Activated naive CD8-positive, alpha-beta T cell treated with anti-CD3 and anti-CD28 coated beads, Interleukin-2, amount 10 ng/mL, durations not matched to agents 7 days and 5 days (primary cell): ENCODE data around the gene PKIG. TPM values are rescaled to one million over a fixed set of nuclear protein-coding genes. Genes with fewer than 3 reads are reported as not detected.

Experiments
- ATAC-seq: fragments of 150-1000 bp; cut with Tn5 transposase; one replicate; pipeline ENCODE4 v1.10.0; 2021; ENCODE audit warnings: low read depth, moderate library complexity
- POLR2A ChIA-PET: fragments of 350-600 bp; sonication (Branson Sonifier 250); formaldehyde crosslinking; loops from one replicate; lab custom pipeline; 2021; ENCODE audit warnings: antibody characterized with exemption; lab: Charles Lee
- DNase-seq: peaks from one replicate; pipeline ENCODE4 v3.0.0; 2021
- H3K27ac Mint-ChIP-seq: one replicate; pipeline ENCODE4 v1.8.0; 2022; ENCODE audit warnings: mild to moderate bottlenecking, mixed read lengths
- H3K27me3 Mint-ChIP-seq: one replicate; pipeline ENCODE4 v1.8.0; 2022; ENCODE audit warnings: mild to moderate bottlenecking, moderate library complexity, mixed read lengths
- H3K36me3 Mint-ChIP-seq: one replicate; pipeline ENCODE4 v1.8.0; 2021; ENCODE audit warnings: mild to moderate bottlenecking, mixed read lengths
- H3K4me1 Mint-ChIP-seq: one replicate; pipeline ENCODE4 v1.8.0; 2021; ENCODE audit warnings: mixed read lengths
- H3K4me3 Mint-ChIP-seq: one replicate; pipeline ENCODE4 v1.8.0; 2022; ENCODE audit warnings: mild to moderate bottlenecking, moderate library complexity, mixed read lengths
- H3K9me3 Mint-ChIP-seq: one replicate; pipeline ENCODE4 v1.8.0; 2021; ENCODE audit warnings: mixed read lengths
- total RNA-seq, 2 experiments: library from RNA; stranded (reverse); gene quantifications; one replicate each; pipeline ENCODE4 v1.2.3, GENCODE V29; 2021

PKIG gene
- total RNA-seq, 2 experiments from 2014 or later, result 2.5 to 3.1 TPM

DNA sequence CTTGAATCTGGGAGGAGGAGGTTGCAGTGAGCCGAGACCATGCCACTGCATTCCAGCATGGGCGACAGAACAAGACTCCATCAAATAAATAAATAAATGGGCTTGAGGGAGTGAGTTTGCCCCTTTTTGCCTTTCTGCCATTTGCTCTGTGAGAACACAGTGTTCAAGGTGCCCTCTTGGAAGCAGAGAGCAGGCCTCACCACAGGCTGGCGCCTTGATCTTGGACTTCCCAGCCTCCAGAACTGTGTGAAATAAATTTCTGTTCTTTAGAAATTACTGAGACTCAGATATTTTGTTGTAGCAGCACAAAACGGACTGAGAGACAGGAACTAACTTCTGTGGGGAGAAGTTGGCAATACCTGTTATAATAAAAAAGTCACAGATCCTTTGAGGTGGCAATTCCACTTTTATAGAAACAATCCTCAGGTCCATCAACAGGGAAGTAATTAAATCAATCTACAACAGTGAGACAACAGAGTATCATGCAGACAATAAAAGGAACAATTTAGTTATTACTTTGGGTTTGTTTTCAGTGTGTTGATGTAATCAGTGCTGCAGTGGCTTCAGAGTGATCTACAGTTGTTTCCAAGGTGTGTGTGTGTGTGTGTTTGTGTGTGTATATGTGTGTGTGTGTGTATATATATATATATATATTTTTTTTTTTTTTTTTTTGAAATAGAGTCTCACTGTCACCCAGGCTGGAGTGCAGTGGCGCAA lies 24.5 kb downstream of the PKIG start:
- Mint-ChIP-seq H3K4me3 (no peak overlapping the region), H3K27ac (no peak overlapping the region), H3K27me3 (no peaks in the 10 kb centered on the region), H3K9me3 (no peaks in the 10 kb centered on the region), H3K4me1 (peaks cover 14% of the 10 kb centered on the region), H3K36me3 (no peaks in the 10 kb centered on the region)
- no peak for DNase-seq
- POLR2A ChIA-PET, result no interaction called here
- ATAC-seq, result no peak

DNA sequence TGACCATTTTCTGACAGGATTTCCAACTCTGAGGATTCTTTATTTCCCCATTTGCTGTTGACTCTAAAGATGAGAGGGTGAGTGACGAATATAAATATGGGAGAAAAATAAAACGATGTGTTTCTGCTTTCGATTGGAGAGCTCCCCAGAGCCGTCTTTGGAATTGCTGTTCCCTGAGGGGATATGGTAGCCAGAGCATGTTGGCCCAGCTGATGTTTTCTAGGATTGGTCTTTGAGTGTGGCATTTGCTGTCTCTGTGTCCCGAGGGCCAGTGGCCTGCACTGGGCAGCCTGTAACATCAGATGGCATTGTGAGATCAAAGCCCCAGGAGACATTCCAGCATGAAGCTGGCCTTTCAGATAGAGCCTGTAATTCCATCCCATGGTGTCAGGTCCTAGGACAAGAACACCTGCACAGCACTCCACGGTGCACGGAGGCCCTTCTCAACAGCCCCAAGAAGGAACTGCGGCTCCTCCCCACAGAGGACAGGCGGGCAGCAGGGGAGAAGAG lies 26.7 kb downstream of the PKIG start:
- no peak for ATAC-seq

DNA sequence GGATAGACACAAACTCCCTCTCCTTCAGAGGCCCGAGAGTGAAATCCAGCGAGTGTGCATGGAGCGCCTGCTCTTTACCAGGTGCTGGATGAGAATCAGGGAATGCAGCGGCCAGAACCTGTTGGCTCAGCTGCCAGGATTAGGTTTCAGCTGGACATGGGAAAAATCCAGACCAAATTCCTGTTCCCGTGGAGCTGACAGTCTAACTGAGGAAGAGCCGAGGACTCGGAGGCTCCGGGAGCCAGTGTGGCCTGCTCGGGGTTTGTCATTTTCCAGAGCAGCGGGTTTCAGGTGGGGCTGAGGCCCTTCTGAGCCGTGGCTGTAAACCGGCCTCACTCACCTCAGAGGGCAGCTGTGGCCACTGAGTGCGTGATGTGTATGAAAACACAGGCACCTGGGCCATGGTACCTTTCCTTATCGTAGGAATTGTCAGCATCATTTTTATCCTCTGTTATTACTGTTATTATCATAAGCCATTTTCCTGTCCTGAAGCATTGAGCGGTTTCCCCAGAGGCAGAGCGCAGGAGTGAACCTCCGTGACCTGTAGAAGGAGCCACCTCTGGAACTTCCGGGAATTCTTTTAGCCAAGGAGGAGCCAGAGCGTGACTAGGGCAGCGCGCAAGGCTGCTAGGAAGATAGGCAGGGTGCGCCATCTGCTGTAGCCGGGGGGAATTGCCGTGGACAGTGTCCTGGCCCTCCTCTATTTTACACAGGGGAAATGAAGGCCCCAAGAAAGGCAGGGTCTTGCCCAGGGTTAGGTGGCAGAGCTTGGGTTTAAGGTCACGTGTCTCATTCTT lies 27.3 kb downstream of the PKIG start:
- Mint-ChIP-seq H3K36me3 (peaks cover 9% of the 10 kb centered on the region), H3K4me1 (peaks cover 12% of the 10 kb centered on the region), H3K27me3 (no peaks in the 10 kb centered on the region), H3K4me3 (peak overlapping the region; percentile 77), H3K9me3 (no peaks in the 10 kb centered on the region), H3K27ac (peak overlapping the region; percentile 87)
- POLR2A ChIA-PET, result interaction anchor here (1.0 to 1.4 kb wide), 4 partner anchors 11 to 134 kb away, joined by 3 to 5 read pairs (median 4); partner anchors contain the start of gene TTPAL
- peak; percentile 87 for DNase-seq
- peak; percentile 92 for ATAC-seq

More for the DNA sequence above, 26.7 kb downstream of the PKIG start:
- no peak overlapping the region for H3K27ac Mint-ChIP-seq
- DNase-seq, result peak; percentile 26
- H3K36me3 Mint-ChIP-seq, result peaks cover 6% of the 10 kb centered on the region
- no peak overlapping the region for H3K4me3 Mint-ChIP-seq
- POLR2A ChIA-PET, result interaction anchor here (0.7 to 1.2 kb wide), 2 partner anchors 133 to 138 kb away, joined by 4 read pairs; partner anchors contain the start of gene TTPAL
- no peaks in the 10 kb centered on the region for H3K27me3 Mint-ChIP-seq
- H3K9me3 Mint-ChIP-seq, result no peaks in the 10 kb centered on the region
- H3K4me1 Mint-ChIP-seq, result peaks cover 11% of the 10 kb centered on the region

DNA sequence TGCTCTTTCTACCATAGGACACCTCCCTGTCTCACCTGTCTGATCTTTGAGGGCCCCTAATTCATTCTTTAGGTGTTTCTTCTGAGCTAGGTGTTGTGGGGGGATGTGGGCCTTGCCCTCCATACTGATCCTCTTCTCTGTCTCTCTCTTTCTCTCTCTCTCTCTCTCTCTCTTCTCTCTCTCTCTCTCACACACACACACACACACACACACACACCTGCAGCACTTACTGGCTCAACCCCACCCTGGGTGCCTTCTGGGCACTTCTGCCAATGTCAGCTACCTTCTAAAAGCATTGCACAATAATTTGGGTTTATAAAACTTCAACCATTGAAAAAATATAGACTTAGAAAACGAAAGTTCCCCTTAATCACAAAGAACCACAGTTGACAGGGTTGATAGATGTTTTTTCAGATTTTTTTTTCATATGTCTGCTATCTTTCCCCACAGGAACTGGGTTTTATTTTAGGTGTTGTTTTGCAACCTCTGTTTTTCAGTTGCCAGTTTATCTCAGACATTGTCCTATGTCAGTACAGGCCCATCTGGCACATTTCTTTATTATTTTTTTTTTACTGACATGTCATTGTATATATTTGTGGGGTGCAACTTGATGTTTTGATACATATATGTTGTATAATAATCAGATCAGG lies 28.1 kb downstream of the PKIG start:
- Mint-ChIP-seq H3K36me3 (peaks cover 14% of the 10 kb centered on the region), H3K9me3 (no peaks in the 10 kb centered on the region), H3K27me3 (no peaks in the 10 kb centered on the region), H3K4me1 (peaks cover 17% of the 10 kb centered on the region), H3K4me3 (peak overlapping the region; percentile 77), H3K27ac (peak overlapping the region; percentile 87)
- DNase-seq (no peak), ATAC-seq (peak; percentile 50)
- POLR2A ChIA-PET, result interaction anchor here (1.0 to 1.4 kb wide), 3 partner anchors 12 to 73 kb away, joined by 3 to 5 read pairs (median 3); no protein-coding TSS in a partner anchor

DNA sequence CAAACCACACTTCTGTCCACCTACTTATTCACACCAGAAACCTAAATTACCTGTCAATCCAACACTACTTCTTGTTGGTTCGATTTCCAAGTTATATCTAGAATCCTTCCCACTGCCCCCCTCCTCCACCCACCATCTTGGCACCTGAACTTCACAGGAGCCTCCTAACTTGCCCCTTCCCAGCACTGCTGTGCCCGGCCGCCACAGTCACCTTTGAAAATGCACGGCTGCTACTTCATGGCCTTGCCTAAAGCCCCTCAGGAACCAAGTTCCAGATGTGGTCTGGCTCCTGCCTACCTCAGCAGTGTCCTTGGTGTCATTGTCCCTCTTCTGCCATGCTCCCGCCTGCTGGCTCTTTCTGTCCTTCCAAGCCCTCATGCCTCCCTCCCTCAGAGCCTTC lies 31.2 kb downstream of the PKIG start:
- DNase-seq (no peak), ATAC-seq (no peak)
- POLR2A ChIA-PET, result no interaction called here
- no peaks in the 10 kb centered on the region for H3K27me3 Mint-ChIP-seq
- no peak overlapping the region for H3K27ac Mint-ChIP-seq
- no peak overlapping the region for H3K4me3 Mint-ChIP-seq
- no peaks in the 10 kb centered on the region for H3K9me3 Mint-ChIP-seq
- H3K36me3 Mint-ChIP-seq, result peaks cover 18% of the 10 kb centered on the region
- peaks cover 29% of the 10 kb centered on the region for H3K4me1 Mint-ChIP-seq

DNA sequence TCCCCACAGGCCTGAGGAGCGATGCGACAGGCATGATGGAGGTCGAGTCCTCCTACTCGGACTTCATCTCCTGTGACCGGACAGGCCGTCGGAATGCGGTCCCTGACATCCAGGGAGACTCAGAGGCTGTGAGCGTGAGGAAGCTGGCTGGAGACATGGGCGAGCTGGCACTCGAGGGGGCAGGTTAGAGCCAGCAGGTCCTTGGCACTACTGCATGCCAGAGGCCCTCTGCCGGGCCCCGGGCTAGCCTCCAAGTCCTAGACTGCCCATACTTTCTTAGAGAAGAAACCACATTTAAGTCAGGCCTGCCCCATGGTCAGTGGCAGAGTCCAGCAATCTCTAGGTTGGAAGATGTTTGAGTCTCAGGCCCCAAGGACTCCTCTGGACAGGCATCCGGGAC lies 32.1 kb downstream of the PKIG start:
- DNase-seq (no peak), ATAC-seq (no peak)
- Mint-ChIP-seq H3K9me3 (no peaks in the 10 kb centered on the region), H3K27me3 (no peaks in the 10 kb centered on the region), H3K4me1 (peaks cover 36% of the 10 kb centered on the region), H3K36me3 (peaks cover 22% of the 10 kb centered on the region), H3K4me3 (no peak overlapping the region), H3K27ac (peak overlapping the region; percentile 79)
- POLR2A ChIA-PET, result interaction anchor here (0.6 kb wide), 1 partner anchor 32 kb away, joined by 6 read pairs; no protein-coding TSS in a partner anchor

DNA sequence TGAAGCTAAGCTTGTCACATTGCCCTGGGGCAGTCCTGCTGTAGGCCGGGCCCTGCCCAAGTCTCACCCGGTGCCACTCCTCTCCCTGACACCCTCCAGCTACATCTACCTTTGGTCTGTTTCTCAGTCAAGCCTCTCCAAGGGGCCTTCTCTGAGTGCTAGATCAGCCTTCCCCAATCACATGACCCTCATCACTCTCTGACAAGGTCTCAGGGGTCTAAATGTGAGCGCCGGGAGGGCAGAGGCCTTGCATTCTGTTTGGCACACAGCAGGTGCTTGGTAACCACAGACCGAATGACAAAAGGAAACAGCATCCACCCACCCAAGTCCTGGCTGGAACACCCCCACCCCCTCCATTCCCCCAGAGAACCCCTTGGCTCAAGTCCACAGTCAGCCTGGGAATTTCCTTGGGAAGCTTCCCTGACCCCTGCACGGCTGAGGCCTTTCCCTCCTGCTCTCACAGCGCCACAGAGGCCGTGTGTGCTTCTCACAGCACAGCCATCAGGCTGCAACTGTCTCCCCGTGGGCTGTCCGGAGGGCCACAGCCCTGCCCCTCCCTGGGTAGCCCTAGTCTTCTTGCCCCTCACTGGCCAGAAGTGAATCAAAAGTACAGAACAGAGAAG lies 32.9 kb downstream of the PKIG start:
- peaks cover 29% of the 10 kb centered on the region for H3K36me3 Mint-ChIP-seq
- H3K27ac Mint-ChIP-seq, result peak overlapping the region; percentile 79
- no peak for DNase-seq
- no peaks in the 10 kb centered on the region for H3K27me3 Mint-ChIP-seq
- no peaks in the 10 kb centered on the region for H3K9me3 Mint-ChIP-seq
- peaks cover 33% of the 10 kb centered on the region for H3K4me1 Mint-ChIP-seq
- POLR2A ChIA-PET, result no interaction called here
- peak; percentile 33 for ATAC-seq
- peak overlapping the region; percentile 17 for H3K4me3 Mint-ChIP-seq

DNA sequence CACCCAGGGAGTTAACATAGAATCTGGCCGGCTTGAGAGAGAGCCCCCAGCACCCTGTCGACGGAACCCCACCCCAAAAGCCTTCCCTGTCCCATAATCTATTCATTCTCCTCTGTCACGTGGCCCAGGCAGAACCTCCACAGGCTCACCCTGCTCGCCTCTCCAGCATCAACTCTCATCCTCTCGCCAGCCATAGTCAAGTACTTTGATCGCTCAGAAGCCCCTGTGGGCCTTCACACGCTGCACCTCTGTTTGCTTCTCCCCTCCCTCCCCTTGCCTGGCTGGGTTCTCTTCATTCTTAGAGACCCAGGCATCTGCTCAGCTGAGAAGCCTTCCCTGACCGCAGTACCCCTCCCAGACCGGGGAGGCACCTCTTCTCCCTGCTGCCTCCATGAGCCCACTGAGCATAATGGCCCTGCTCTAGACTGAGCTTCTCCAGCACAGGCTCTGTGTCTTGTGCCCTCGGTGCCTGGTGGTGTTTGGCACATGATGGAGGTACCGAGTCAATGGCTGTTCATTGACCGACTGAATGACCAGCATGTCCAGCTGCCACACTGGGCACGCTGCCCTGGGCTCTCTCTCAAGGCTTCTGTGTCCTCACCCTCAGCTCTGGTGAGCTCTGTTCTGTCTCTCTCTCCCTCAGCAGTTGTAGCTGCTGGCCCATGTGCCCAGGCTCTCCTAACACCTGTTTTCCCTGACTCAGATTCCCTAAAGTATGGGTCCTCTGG lies 33.7 kb downstream of the PKIG start:
- no peak for DNase-seq
- Mint-ChIP-seq H3K36me3 (peaks cover 36% of the 10 kb centered on the region), H3K27me3 (no peaks in the 10 kb centered on the region), H3K4me3 (no peak overlapping the region), H3K4me1 (peaks cover 28% of the 10 kb centered on the region), H3K9me3 (no peaks in the 10 kb centered on the region), H3K27ac (peak overlapping the region; percentile 79)
- POLR2A ChIA-PET, result interaction anchor here (0.8 to 1.4 kb wide), 2 partner anchors 18 to 27 kb away, joined by 3 to 4 read pairs; no protein-coding TSS in a partner anchor
- no peak for ATAC-seq

DNA sequence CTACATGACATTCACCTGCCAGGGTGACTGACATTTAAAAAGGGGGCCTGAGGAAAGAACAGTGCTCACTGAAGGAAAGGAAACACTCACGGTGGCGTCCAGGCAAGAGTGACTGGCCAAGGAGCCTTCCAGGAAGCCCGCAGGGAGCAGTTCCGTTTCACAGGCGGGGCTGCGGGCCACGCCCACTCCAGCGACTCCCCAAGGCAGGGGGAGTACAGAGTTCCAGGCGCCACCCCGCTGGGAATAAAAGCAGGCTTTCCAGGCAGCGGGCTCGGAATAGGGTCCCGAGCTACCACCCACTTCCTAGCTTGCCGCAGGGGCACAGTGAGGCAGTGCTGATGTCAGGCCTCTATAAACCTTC lies 34.2 kb downstream of the PKIG start:
- peak overlapping the region; percentile 79 for H3K27ac Mint-ChIP-seq

DNA sequence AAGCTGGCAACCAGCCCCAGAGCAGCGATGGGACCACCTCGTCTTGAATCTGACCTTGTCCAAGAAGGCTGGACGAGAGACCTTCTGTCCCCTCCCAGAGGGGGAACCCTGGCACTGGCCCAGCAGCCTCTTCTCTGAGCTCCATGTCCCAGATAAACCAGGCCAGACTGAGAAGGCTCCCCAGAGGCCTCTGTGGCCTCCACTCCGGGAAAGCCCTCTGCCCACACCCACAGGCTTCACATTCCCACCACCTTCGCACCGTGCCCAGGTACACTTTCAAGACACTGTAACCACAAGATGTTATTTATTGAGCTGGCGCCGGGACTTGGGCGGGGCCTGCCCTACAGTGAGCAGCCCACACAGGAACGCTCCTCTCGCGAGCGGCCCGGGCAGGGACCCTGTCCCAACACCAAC lies 35.9 kb downstream of the PKIG start:
- H3K4me1 Mint-ChIP-seq, result peaks cover 27% of the 10 kb centered on the region
- DNase-seq, result no peak
- H3K27me3 Mint-ChIP-seq, result no peaks in the 10 kb centered on the region
- POLR2A ChIA-PET, result interaction anchor here (0.6 to 2.6 kb wide), 2 partner anchors 27 to 255 kb away, joined by 3 to 9 read pairs; no protein-coding TSS in a partner anchor
- H3K36me3 Mint-ChIP-seq, result peaks cover 57% of the 10 kb centered on the region
- no peak overlapping the region for H3K4me3 Mint-ChIP-seq
- H3K27ac Mint-ChIP-seq, result peak overlapping the region; percentile 73
- peak; percentile 48 for ATAC-seq
- no peaks in the 10 kb centered on the region for H3K9me3 Mint-ChIP-seq

More for the DNA sequence above, 34.2 kb downstream of the PKIG start:
- Mint-ChIP-seq H3K4me1 (peaks cover 28% of the 10 kb centered on the region), H3K4me3 (no peak overlapping the region), H3K9me3 (no peaks in the 10 kb centered on the region), H3K36me3 (peaks cover 42% of the 10 kb centered on the region), H3K27me3 (no peaks in the 10 kb centered on the region)
- POLR2A ChIA-PET, result interaction anchor here (1.4 to 2.6 kb wide), 2 partner anchors 26 to 29 kb away, joined by 4 to 9 read pairs; no protein-coding TSS in a partner anchor
- ATAC-seq, result no peak
- DNase-seq, result no peak

DNA sequence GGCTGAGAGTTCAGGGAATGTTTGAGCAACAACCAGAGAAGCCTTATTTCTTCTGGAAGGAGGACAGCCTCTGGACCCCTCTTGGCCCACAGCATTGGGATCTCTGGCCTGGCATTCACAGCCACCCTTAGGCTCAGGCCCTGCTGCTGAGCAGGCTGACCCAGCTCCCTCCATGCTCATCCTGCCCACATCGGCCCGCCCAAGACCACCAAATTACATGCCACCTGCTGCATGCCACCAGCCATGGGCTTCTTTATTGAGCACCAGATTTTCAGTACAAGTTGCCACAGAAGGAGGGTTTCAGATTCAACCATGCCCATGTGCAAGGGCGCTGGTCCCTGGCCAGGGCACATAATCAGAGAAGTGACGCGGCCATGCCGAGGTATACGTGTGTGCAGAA lies 36.9 kb downstream of the PKIG start:
- DNase-seq, result no peak
- H3K4me1 Mint-ChIP-seq, result peaks cover 27% of the 10 kb centered on the region
- no peak for ATAC-seq

DNA sequence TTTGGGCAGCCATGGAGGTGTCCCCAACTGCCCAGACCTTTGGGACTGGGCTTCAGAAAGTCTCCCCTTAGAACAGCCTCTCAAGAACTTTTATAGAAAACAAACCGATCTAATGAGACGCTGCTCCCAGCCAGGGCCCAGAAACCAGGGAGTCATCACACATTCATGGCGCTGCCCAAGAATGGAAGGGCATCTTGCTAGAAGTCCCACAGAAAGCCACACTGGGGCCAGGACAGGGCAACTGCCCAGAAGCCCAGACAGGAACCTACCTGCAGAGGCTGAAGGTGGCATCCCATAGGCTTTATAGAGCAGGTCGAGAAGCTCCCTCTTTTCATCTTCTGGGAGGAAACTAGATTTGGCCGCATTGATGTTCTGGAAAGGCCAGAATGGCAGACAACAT lies 37.7 kb downstream of the PKIG start:
- ATAC-seq, result no peak
- Mint-ChIP-seq H3K9me3 (no peaks in the 10 kb centered on the region), H3K27ac (no peak overlapping the region), H3K4me1 (peaks cover 23% of the 10 kb centered on the region), H3K27me3 (no peaks in the 10 kb centered on the region), H3K4me3 (no peak overlapping the region), H3K36me3 (peaks cover 65% of the 10 kb centered on the region)
- POLR2A ChIA-PET, result no interaction called here
- DNase-seq, result no peak

More for the DNA sequence above, 36.9 kb downstream of the PKIG start:
- H3K27me3 Mint-ChIP-seq, result no peaks in the 10 kb centered on the region
- POLR2A ChIA-PET, result interaction anchor here (2.6 kb wide), 1 partner anchor 26 kb away, joined by 9 read pairs; no protein-coding TSS in a partner anchor
- no peak overlapping the region for H3K27ac Mint-ChIP-seq
- H3K9me3 Mint-ChIP-seq, result no peaks in the 10 kb centered on the region
- peaks cover 60% of the 10 kb centered on the region for H3K36me3 Mint-ChIP-seq
- no peak overlapping the region for H3K4me3 Mint-ChIP-seq
